ENCODE data around the gene ASAP2.

ASAP2 gene

DNA sequence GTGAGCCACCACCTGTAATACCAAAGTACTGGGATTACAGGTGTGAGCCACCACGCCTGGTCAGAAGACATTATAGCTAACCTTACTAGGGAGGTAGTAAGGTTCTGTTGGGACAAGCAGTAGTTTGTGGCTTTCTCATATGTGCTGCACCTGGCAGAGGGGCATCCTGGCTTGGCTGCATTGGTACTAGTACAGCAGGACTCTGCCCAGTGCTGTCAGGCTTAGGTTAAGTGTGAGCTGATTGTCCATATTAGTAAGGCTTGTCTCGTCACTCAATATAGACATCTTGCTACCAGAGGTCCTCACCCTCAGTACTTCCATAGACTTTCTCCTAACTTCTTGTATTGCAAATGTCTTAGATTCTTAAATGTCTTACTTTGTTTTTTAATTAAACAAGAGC, 96.1 kb downstream of the ASAP2 start:
- TF ChIP-seq, protein P1, sequence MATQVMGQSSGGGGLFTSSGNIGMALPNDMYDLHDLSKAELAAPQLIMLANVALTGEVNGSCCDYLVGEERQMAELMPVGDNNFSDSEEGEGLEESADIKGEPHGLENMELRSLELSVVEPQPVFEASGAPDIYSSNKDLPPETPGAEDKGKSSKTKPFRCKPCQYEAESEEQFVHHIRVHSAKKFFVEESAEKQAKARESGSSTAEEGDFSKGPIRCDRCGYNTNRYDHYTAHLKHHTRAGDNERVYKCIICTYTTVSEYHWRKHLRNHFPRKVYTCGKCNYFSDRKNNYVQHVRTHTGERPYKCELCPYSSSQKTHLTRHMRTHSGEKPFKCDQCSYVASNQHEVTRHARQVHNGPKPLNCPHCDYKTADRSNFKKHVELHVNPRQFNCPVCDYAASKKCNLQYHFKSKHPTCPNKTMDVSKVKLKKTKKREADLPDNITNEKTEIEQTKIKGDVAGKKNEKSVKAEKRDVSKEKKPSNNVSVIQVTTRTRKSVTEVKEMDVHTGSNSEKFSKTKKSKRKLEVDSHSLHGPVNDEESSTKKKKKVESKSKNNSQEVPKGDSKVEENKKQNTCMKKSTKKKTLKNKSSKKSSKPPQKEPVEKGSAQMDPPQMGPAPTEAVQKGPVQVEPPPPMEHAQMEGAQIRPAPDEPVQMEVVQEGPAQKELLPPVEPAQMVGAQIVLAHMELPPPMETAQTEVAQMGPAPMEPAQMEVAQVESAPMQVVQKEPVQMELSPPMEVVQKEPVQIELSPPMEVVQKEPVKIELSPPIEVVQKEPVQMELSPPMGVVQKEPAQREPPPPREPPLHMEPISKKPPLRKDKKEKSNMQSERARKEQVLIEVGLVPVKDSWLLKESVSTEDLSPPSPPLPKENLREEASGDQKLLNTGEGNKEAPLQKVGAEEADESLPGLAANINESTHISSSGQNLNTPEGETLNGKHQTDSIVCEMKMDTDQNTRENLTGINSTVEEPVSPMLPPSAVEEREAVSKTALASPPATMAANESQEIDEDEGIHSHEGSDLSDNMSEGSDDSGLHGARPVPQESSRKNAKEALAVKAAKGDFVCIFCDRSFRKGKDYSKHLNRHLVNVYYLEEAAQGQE (IDR thresholded peaks at IDR 0.05; ENCODE audit: insufficient read depth in 1 of 2, low read depth in 2 of 2, low read length in 2 of 2) = no peak
- TF ChIP-seq TAF1 (IDR thresholded peaks at IDR 0.05; ENCODE audit: borderline replicate concordance, insufficient read depth, low read length) (no peak), POLR2AphosphoS5 (IDR thresholded peaks at IDR 0.05; ENCODE audit: low read depth, low read length) (no peak), SIN3A (IDR thresholded peaks at IDR 0.05; ENCODE audit: borderline replicate concordance, insufficient read depth, low read length) (no peak)

DNA sequence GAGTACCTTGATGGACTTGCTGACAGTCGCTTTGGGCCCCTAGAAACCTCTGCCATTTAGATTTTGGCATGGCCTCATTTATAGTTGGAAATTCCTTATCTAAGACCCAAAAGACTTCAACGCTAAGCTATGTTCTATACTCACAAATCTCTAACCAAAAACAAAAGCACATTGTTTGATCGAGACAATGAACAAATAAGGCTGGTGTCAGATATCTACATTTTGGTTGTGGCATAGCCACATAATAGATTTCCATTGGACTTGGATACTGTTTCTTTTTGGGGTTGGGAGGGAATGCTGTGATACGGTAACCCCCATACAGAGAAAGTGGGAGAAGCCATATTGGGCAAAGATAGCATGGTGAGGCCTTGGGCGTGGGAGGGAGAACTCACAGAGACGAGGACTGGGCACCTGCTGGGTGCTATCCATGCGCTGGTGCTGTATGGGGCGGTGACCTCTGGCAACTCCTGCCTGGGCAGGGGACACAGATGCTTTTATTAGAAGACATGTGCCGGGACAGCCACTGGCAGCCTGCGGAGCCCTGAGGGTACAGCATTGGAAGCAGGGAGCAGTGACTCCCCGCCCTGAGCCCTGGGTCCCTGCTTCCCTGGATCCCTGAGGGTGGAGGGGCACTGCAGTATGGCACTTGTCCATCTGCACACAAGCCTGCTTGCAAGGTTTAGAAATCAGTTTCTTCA, 97.1 kb downstream of the ASAP2 start:
- TF ChIP-seq FOXP2 (optimal IDR thresholded peaks at IDR 0.05; ENCODE audit: borderline replicate concordance, extremely low read depth, extremely low read length, insufficient read depth) (no peak), POLR2AphosphoS5 (IDR thresholded peaks at IDR 0.05; ENCODE audit: low read depth, low read length) (no peak), SIN3A (IDR thresholded peaks at IDR 0.05; ENCODE audit: borderline replicate concordance, insufficient read depth, low read length) (no peak), TAF1 (IDR thresholded peaks at IDR 0.05; ENCODE audit: borderline replicate concordance, insufficient read depth, low read length) (no peak)

DNA sequence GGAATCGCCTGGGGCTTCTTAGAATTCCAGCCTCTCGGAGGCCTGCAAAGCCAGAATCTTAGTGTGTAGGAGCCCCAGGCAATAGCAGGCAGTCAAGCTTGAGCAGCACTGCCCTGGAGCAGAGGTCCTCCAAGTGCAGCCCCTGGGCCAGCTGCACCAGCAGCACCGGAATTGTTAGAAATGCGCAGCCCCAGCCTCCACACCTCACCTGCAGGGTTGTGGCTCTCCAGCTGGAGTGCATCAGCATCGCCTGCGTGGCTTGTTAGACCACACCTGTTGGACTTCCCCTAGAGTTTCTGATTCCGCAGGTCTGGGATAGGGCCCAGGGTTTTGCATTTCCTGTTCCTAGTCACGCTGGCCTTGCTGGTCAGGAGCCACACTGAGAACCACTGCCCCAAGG, 100.3 kb downstream of the ASAP2 start:
- TF ChIP-seq POLR2AphosphoS5 (IDR thresholded peaks at IDR 0.05; ENCODE audit: low read depth, low read length) = no peak

DNA sequence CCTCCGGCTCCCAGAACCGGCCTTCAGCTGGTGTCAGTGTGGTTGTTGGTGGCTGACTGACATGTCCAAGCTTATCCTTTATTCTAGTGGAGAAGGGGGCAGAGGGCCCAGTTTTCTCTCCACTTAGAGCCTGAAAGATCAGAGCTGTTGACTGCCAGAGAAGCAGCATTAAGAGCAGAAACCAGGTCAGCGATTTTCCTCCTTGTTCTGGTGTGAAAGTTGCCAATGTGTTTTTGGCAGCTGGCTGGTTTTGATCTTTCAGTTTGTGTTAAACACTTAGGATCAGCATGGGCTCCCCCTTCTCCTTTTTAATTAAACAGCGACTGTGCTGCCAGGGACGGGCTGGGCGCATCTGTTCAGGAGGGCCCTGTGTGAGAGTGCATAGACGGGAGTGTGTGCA, 100.9 kb downstream of the ASAP2 start:
- TF ChIP-seq, protein P1 (IDR thresholded peaks at IDR 0.05; ENCODE audit: insufficient read depth in 1 of 2, low read depth in 2 of 2, low read length in 2 of 2) = no peak
- TF ChIP-seq SIN3A (IDR thresholded peaks at IDR 0.05; ENCODE audit: borderline replicate concordance, insufficient read depth, low read length) (no peak), POLR2AphosphoS5 (IDR thresholded peaks at IDR 0.05; ENCODE audit: low read depth, low read length) (no peak), FOXP2 (optimal IDR thresholded peaks at IDR 0.05; ENCODE audit: borderline replicate concordance, extremely low read depth, extremely low read length, insufficient read depth) (no peak)

DNA sequence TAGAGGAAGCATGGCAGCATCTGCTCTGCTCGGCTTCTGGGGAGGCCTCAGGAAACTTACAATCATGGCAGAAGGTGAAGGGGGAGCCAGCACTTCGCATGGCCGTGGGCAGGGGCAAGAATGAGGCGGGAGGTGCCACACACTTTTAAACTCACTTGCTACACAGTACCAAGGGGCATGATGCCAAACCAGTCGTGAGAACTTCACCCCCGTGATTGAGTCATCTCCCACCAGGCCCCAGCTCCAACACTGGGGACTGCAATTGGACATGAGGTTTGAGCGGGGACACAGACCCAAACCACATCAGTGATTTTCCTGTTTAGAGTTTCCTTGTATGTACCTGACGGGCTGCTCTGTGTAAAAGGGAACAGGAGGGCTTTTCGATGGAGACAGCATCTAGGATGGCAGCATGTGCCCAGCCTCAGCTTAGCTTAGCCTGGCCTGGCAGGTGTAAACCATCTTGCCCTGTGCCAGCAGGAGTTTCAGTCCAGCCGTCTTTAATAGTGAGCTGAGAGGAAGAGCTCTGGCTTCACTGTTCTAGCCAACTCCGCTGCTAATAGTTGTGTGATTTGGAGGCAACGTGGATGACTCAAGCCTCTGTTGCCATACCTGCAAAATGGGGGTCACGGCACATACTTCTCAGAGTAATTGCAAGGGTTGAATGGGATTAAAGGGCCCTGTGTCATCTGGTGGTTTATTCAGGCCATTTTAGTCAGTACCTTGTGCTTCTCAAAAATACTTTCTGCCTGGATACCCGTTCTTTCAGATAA, 101.8 kb downstream of the ASAP2 start:
- no peak for TF ChIP-seq SIN3A (IDR thresholded peaks at IDR 0.05; ENCODE audit: borderline replicate concordance, insufficient read depth, low read length)
- no peak for TF ChIP-seq FOXP2 (optimal IDR thresholded peaks at IDR 0.05; ENCODE audit: borderline replicate concordance, extremely low read depth, extremely low read length, insufficient read depth)
- TF ChIP-seq TAF1 (IDR thresholded peaks at IDR 0.05; ENCODE audit: borderline replicate concordance, insufficient read depth, low read length) = no peak
- TF ChIP-seq, protein P1 (IDR thresholded peaks at IDR 0.05; ENCODE audit: insufficient read depth in 1 of 2, low read depth in 2 of 2, low read length in 2 of 2) = no peak
- no peak for TF ChIP-seq POLR2AphosphoS5 (IDR thresholded peaks at IDR 0.05; ENCODE audit: low read depth, low read length)

DNA sequence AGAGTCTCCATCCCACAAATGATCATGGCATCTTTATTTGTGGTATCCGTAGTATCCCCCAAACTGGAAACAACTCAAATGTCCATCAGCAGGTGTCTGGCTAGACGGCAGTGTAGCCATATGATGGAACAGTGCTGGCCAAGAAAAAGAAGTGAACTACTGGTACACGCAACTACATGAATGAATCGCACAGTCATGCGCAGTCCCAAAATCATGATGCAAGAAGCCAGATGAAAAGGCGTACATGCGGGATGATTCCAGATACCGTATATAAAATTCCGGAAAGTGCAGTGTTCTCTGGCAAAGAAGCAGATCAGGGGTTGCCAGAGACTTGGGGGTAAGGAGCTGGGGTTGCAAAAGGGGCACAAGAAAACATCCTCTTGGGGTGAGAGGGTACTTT, 102.5 kb downstream of the ASAP2 start:
- TF ChIP-seq FOXP2 (optimal IDR thresholded peaks at IDR 0.05; ENCODE audit: borderline replicate concordance, extremely low read depth, extremely low read length, insufficient read depth) = no peak
- TF ChIP-seq POLR2AphosphoS5 (IDR thresholded peaks at IDR 0.05; ENCODE audit: low read depth, low read length) = no peak
- TF ChIP-seq, protein P1 (IDR thresholded peaks at IDR 0.05; ENCODE audit: insufficient read depth in 1 of 2, low read depth in 2 of 2, low read length in 2 of 2) = no peak
- no peak for TF ChIP-seq SIN3A (IDR thresholded peaks at IDR 0.05; ENCODE audit: borderline replicate concordance, insufficient read depth, low read length)
- TF ChIP-seq TAF1 (IDR thresholded peaks at IDR 0.05; ENCODE audit: borderline replicate concordance, insufficient read depth, low read length) = no peak

Data from PFSK-1 (cell line).